ES-I3 (cell line): ENCODE data around the gene USP25.
"Not testable (repeated sequence)": the region's sequence is repeated elsewhere in the genome, so short reads cannot be mapped to it uniquely, and the experiment has no call there.

Experiments
- H3K36me3 ChIP-seq: 2 replicates; pipeline ENCODE4 v1.6.1; 2013; ENCODE audit warnings: mild to moderate bottlenecking, low read length, control low read depth, moderate library complexity; ENCODE audit not compliant: insufficient read depth
- H3K4me1 ChIP-seq: 2 replicates; pipeline ENCODE4 v1.6.1; 2013; ENCODE audit warnings: mild to moderate bottlenecking, control low read depth, low read length; ENCODE audit not compliant: insufficient read depth
- H3K9ac ChIP-seq: 2 replicates; pipeline ENCODE4 v1.6.1; 2013; ENCODE audit warnings: low read depth, mild to moderate bottlenecking, low read length, moderate library complexity
- H3K9me3 ChIP-seq: 2 replicates; pipeline ENCODE4 v1.6.1; 2013; ENCODE audit warnings: mild to moderate bottlenecking, low read length, moderate library complexity; ENCODE audit not compliant: control insufficient read depth, insufficient read depth

USP25 gene

DNA sequence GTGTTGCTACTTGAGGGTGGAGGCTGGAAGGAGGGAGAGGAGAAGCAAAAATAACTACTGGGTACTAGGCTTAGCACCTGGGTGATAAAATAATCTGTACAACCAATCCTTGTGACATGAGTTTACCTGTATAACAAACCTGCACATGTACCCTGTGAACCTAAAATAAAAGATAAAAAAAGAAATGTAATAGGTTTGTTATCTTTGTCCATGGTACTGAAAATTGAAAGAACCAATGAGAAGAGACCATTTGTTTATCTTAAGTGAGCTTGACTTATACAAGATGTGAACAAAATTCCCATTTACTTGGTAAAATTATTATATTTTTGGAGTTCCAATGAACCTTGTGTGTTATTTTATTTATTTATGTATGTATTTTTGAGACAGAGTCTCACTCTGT is 11.1 kb upstream of the USP25 start:
- H3K9ac ChIP-seq: no peak overlapping the region
- H3K4me1 ChIP-seq: no peaks in the 10 kb centered on the region
- H3K36me3 ChIP-seq: no peaks in the 10 kb centered on the region
- no peaks in the 10 kb centered on the region for H3K9me3 ChIP-seq

- no peaks in the 10 kb centered on the region for H3K4me1 ChIP-seq
Measured at GRCh38 chr21:15719976-15720375, 9.8 kb upstream of the USP25 start.

GRCh38 chr21:15722591-15723324 is 7.0 kb upstream of the USP25 start:
- no peaks in the 10 kb centered on the region for H3K4me1 ChIP-seq
- no peaks in the 10 kb centered on the region for H3K9me3 ChIP-seq
- H3K9ac ChIP-seq: no peak overlapping the region

More at GRCh38 chr21:15719976-15720375, 9.8 kb upstream of the USP25 start:
- no peaks in the 10 kb centered on the region for H3K9me3 ChIP-seq
- no peak overlapping the region for H3K9ac ChIP-seq
- H3K36me3 ChIP-seq: no peaks in the 10 kb centered on the region

GRCh38 chr21:15725949-15726348 is 3.8 kb upstream of the USP25 start:
- peaks cover 4% of the 10 kb centered on the region; the same call in 1 of the 2 replicates for H3K4me1 ChIP-seq
- no peak overlapping the region for H3K9ac ChIP-seq
- H3K9me3 ChIP-seq: no peaks in the 10 kb centered on the region
- no peaks in the 10 kb centered on the region for H3K36me3 ChIP-seq

More at GRCh38 chr21:15722591-15723324, 7.0 kb upstream of the USP25 start:
- no peaks in the 10 kb centered on the region for H3K36me3 ChIP-seq

DNA sequence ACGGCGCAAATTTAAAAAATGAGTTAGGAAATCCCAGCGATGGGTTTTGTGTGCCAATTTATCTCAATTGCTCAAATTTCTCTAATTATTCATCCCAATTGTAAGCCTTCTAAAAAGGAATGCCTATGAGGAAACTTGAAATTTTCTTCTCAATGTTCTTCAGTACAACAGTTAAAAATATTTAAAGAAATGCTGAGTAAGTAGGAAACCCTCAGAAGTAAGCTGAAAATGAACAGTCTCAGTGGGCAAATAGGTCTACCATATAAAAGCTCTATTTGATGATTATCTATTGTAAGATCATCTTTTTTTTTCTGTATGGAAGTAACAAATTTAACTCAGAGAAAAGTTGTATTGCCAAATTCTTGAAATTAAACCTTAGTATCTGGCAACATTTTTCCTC is 1.7 kb upstream of the USP25 start:
- H3K9me3 ChIP-seq: no peaks in the 10 kb centered on the region
- no peaks in the 10 kb centered on the region for H3K36me3 ChIP-seq
- peaks cover 4% of the 10 kb centered on the region; the same call in 1 of the 2 replicates for H3K4me1 ChIP-seq
- H3K9ac ChIP-seq: no peak overlapping the region

DNA sequence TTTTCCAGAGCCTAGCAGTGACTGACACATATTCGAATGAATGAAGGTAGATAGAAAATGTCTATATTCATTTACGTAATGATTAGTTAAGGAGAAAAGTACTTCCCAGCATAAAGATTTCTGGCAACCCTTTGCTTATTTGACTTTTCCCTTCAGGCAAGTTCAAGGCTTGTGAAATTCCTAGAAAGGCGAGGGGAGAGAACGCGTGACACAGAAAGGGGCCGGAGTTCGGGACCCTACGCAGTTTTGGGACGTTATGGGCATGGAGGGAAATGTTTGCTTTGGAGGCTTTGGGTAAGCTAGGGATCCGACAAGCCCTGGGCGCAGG is 472 bp upstream of the USP25 start:
- Histone ChIP-seq H3K9me3 (no peaks in the 10 kb centered on the region), H3K36me3 (no peaks in the 10 kb centered on the region), H3K4me1 (peaks cover 4% of the 10 kb centered on the region; the same call in 1 of the 2 replicates), H3K9ac (peak overlapping the region; percentile 80)

- peak overlapping the region; percentile 75 for H3K9ac ChIP-seq
- H3K36me3 ChIP-seq: no peaks in the 10 kb centered on the region
- no peaks in the 10 kb centered on the region for H3K9me3 ChIP-seq
- H3K4me1 ChIP-seq: peaks cover 4% of the 10 kb centered on the region; the same call in 1 of the 2 replicates
Measured at GRCh38 chr21:15730484-15731242, 881 bp downstream of the USP25 start.

DNA sequence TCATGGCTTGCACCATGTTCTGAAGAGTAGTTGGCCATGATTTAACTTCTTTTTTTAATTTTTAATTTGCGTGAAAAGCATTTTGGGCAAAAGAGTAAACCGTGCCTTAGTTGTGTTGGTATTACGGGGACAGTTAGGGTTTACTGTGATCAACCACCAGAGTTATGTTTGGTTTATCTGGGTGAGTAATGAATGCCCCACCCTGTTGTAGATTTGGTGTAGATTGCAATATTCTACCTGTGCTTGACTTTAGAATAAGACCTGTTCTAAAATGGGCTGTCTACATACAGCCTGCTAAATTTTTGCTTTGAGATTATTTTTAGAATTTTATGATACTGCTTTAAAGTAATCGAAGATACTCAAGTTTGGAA is 1.4 kb downstream of the USP25 start:
- Histone ChIP-seq H3K36me3 (no peaks in the 10 kb centered on the region), H3K9me3 (no peaks in the 10 kb centered on the region), H3K9ac (peak overlapping the region; percentile 75), H3K4me1 (peaks cover 4% of the 10 kb centered on the region; the same call in 1 of the 2 replicates)

DNA sequence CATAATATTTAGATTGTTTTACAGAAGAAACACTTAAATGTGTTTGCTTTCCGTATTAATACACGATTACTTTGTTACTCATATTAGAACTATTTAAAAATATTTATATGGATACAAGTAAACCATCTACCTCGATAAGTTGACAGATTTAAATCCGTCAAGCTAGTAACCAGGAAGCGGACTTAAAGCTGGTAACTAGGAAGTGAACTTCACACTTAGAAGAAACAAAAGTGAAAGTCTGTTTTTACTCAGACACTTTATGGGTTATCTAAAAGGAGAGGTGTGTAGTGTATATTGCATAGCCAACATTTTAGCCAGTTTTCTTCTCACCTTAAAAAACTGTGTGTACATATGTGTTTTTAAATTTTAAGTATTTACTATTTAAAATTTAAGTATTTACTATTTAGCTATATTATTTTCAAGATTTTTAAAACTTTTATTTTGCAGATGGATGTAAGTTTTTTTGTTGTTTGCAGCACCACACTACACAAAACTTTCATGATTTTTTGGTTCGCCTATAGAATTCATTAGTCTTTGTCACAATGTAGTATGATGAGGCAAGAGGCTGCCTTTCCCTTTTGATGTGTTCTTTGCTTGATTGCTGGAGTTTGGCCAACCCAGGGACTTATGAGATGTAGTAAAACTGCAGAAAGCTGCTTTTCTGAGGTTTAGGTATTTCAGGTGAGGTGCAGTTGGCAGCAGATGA is 2.7 kb downstream of the USP25 start:
- Histone ChIP-seq H3K9ac (peak overlapping the region; percentile 75; the same call in 1 of the 2 replicates), H3K9me3 (no peaks in the 10 kb centered on the region), H3K36me3 (no peaks in the 10 kb centered on the region), H3K4me1 (peaks cover 4% of the 10 kb centered on the region; the same call in 1 of the 2 replicates)

DNA sequence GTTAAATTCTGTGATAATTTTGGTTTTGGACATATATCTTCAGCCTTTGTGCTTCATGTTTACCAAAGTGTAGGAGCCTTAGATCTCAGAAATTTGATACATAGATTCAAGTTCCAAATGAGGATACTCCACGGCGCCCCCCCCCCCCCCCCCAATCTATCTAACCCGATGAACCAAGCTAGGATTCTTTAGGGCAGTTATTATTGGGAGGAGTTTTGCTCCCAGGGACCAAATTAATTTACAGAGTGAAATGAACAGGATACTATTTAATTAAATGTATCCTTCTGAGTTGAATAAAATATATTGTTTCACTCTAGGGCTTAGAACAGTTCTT is 3.2 kb downstream of the USP25 start:
- H3K9ac ChIP-seq: no peak overlapping the region
- H3K4me1 ChIP-seq: peaks cover 4% of the 10 kb centered on the region; the same call in 1 of the 2 replicates
- no peaks in the 10 kb centered on the region for H3K9me3 ChIP-seq
- H3K36me3 ChIP-seq: no peaks in the 10 kb centered on the region

DNA sequence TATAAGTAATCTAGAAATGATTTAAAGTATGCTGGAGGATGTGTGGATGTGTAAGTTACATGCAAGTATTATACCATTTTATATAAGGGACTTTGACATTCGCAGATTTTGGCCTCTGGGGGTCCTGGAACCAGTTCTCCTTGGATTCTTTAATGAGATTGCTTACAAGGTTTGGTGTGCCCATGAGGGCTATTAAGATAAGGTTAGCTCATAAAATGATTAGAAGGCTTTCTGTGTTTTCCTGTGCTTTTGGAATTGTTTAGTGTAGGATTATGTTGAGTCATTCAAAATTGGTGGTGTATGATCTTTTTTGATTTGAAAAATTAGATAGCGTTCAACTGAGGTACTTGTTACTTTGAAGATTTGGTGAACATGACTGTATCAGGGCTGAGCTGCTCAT is 5.6 kb downstream of the USP25 start:
- Histone ChIP-seq H3K9me3 (no peaks in the 10 kb centered on the region), H3K4me1 (peaks cover 14% of the 10 kb centered on the region), H3K9ac (no peak overlapping the region), H3K36me3 (no peaks in the 10 kb centered on the region)

- H3K36me3 ChIP-seq, H3K9ac ChIP-seq, H3K9me3 ChIP-seq: not testable (repeated sequence)
- peaks cover 15% of the 10 kb centered on the region for H3K4me1 ChIP-seq
Measured at GRCh38 chr21:15735931-15736330, 6.1 kb downstream of the USP25 start.

GRCh38 chr21:15738779-15739178 is 9.0 kb downstream of the USP25 start:
- H3K9me3 ChIP-seq, H3K9ac ChIP-seq, H3K36me3 ChIP-seq: not testable (repeated sequence)
- H3K4me1 ChIP-seq: peaks cover 22% of the 10 kb centered on the region

- Histone ChIP-seq H3K9me3 (no peaks in the 10 kb centered on the region), H3K4me1 (peaks cover 22% of the 10 kb centered on the region)
Measured at GRCh38 chr21:15740383-15740782, 10.6 kb downstream of the USP25 start.

More at GRCh38 chr21:15740383-15740782, 10.6 kb downstream of the USP25 start:
- no peak overlapping the region for H3K9ac ChIP-seq
- H3K36me3 ChIP-seq: no peaks in the 10 kb centered on the region
